Measurements from ENCODE around the gene CDH12.
"Not testable (repeated sequence)": the region's sequence is repeated elsewhere in the genome, so short reads cannot be mapped to it uniquely, and the experiment has no call there.

The CDH12 gene

GRCh38 chr5:22351178-22351577, 502.0 kb downstream of the CDH12 start:
- in situ Hi-C loops (cut with HindIII; ENCODE audit: low pct_ligation_motif_present, low sequenced_read_pairs), result no loop called here
- TF ChIP-seq, protein P1, sequence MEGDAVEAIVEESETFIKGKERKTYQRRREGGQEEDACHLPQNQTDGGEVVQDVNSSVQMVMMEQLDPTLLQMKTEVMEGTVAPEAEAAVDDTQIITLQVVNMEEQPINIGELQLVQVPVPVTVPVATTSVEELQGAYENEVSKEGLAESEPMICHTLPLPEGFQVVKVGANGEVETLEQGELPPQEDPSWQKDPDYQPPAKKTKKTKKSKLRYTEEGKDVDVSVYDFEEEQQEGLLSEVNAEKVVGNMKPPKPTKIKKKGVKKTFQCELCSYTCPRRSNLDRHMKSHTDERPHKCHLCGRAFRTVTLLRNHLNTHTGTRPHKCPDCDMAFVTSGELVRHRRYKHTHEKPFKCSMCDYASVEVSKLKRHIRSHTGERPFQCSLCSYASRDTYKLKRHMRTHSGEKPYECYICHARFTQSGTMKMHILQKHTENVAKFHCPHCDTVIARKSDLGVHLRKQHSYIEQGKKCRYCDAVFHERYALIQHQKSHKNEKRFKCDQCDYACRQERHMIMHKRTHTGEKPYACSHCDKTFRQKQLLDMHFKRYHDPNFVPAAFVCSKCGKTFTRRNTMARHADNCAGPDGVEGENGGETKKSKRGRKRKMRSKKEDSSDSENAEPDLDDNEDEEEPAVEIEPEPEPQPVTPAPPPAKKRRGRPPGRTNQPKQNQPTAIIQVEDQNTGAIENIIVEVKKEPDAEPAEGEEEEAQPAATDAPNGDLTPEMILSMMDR (IDR thresholded peaks at IDR 0.05; ENCODE audit: low read depth, low read length, missing control alignments), result no peak
- DNase-seq, result no peak

DNA sequence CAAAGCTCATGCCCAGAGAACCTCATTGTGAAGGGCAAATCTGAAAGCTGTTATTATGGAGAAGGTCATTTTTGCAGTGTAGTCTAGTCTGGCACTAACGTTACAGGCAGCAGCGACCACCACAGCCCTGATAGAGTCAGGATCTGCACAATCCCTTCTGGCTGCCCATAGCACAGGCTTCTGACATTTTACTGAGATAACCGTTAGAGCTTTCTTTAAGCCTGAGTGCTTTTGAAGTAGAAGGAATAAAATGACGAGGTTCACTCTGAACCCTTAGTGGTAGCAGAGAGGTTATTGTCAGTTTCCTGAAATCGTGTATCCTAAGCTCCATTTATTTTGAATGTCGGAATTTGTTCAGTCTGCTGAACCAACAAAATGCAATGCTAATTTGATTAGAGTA, 505.1 kb downstream of the CDH12 start:
- H3K27me3 ChIP-seq (replicated peaks), result no peaks in the 10 kb centered on the region
- in situ Hi-C loops (cut with HindIII; ENCODE audit: low pct_ligation_motif_present, low sequenced_read_pairs), result no loop called here
- H3K27ac ChIP-seq, result no peak overlapping the region
- H3K4me3 ChIP-seq (ENCODE audit: low read depth, low read length), result no peak overlapping the region
- TF ChIP-seq, protein P1 (IDR thresholded peaks at IDR 0.05; ENCODE audit: low read depth, low read length, missing control alignments), result no peak
- H3K36me3 ChIP-seq (replicated peaks), result no peaks in the 10 kb centered on the region
- no peak for DNase-seq

More at GRCh38 chr5:22351178-22351577, 502.0 kb downstream of the CDH12 start:
- Histone ChIP-seq H3K4me3 (ENCODE audit: low read depth, low read length) (no peak overlapping the region), H3K27me3 (replicated peaks) (no peaks in the 10 kb centered on the region), H3K36me3 (replicated peaks) (no peaks in the 10 kb centered on the region), H3K27ac (no peak overlapping the region)

DNA sequence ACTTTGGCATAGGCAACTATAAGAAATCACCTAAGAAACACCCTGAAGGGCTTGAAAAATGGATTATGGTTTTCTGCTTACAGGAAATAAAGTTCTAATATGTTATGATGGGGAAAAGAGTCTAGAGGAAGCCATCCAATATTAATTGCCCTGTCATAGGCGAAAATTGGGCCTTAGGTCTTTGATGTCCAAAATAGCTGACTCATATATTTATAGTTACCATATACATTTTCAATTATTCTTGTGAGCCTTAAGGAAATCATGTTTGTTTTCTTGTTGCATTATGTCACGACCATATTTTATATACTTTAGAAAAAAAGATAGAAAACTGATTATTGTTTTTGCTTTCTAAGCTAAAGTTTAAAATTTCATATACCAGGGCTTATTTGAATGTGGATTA, 509.1 kb downstream of the CDH12 start:
- no peak for DNase-seq
- in situ Hi-C loops (cut with HindIII; ENCODE audit: low pct_ligation_motif_present, low sequenced_read_pairs), result no loop called here
- H3K27ac ChIP-seq, result no peak overlapping the region
- TF ChIP-seq, protein P1 (IDR thresholded peaks at IDR 0.05; ENCODE audit: low read depth, low read length, missing control alignments), result no peak
- no peak overlapping the region for H3K4me3 ChIP-seq (ENCODE audit: low read depth, low read length)
- no peaks in the 10 kb centered on the region for H3K36me3 ChIP-seq (replicated peaks)
- H3K27me3 ChIP-seq (replicated peaks), result no peaks in the 10 kb centered on the region

DNA sequence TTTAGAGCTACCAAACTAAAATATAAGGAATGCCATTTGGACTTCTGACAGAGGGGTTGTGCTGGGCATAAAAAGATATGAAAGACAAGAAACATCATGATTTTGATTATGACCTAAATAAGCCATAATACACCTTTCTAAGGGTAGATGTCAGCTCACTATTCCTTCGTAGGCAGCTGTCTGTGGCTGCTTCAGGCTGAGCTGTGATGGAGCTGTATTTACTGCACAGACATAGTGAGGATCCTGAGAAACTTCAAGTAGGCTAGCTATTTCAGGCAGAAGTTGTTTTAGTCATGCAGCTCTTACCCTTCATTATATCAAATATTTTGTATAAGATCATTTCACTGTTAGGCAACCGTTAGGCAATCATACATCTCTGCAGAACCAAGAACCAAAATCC, 511.7 kb downstream of the CDH12 start:
- no peak overlapping the region for H3K4me3 ChIP-seq (ENCODE audit: low read depth, low read length)
- no peak overlapping the region for H3K27ac ChIP-seq
- TF ChIP-seq, protein P1 (IDR thresholded peaks at IDR 0.05; ENCODE audit: low read depth, low read length, missing control alignments), result no peak
- no peaks in the 10 kb centered on the region for H3K36me3 ChIP-seq (replicated peaks)
- in situ Hi-C loops (cut with HindIII; ENCODE audit: low pct_ligation_motif_present, low sequenced_read_pairs), result no loop called here
- H3K27me3 ChIP-seq (replicated peaks), result no peaks in the 10 kb centered on the region
- no peak for DNase-seq

GRCh38 chr5:22332949-22333348, 520.2 kb downstream of the CDH12 start:
- DNase-seq; in situ Hi-C loops (cut with HindIII; ENCODE audit: low pct_ligation_motif_present, low sequenced_read_pairs); H3K27me3 ChIP-seq (replicated peaks); H3K36me3 ChIP-seq (replicated peaks); H3K27ac ChIP-seq; H3K4me3 ChIP-seq (ENCODE audit: low read depth, low read length): not testable (repeated sequence)

DNA sequence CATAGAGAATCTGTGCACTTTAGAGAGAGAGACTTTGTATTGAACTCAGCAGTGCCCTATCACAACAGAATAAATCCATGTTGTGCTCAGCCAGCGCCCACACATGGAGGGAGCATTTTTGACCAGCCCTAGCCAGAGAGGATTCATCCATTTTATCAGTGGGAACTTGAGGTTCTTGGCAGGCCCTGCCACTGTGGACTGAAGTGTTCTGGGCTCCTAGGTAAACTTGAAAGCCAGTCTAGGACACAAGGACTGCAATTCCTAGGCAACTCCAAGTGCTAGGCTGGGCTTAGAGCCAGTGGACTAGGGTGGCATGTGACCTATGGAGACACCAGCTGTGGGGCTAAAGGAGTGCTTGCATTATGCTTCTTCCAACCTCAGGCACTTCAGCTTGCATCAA, 523.5 kb downstream of the CDH12 start:
- no peak for DNase-seq
- in situ Hi-C loops (cut with HindIII; ENCODE audit: low pct_ligation_motif_present, low sequenced_read_pairs), result no loop called here
- TF ChIP-seq, protein P1 (IDR thresholded peaks at IDR 0.05; ENCODE audit: low read depth, low read length, missing control alignments), result no peak

More for the DNA sequence above, 523.5 kb downstream of the CDH12 start:
- Histone ChIP-seq H3K4me3 (ENCODE audit: low read depth, low read length) (no peak overlapping the region), H3K36me3 (replicated peaks) (no peaks in the 10 kb centered on the region), H3K27ac (no peak overlapping the region), H3K27me3 (replicated peaks) (no peaks in the 10 kb centered on the region)

Measured in brain microvascular endothelial cell (primary cell).